Endothelial cell (in vitro differentiated cells): ENCODE data around the gene MAP3K7CL. TPM values are rescaled to one million over a fixed set of nuclear protein-coding genes. Genes with fewer than 3 reads are reported as not detected.

Experiments
- DNase-seq: peaks from one replicate; pipeline ENCODE4 v3.0.0; 2021; ENCODE audit warnings: low spot score
- H3K27ac Mint-ChIP-seq: one replicate; pipeline ENCODE4 v1.8.0; 2021; ENCODE audit warnings: mixed read lengths, inconsistent platforms; ENCODE audit not compliant: unreplicated experiment
- H3K27me3 Mint-ChIP-seq: one replicate; pipeline ENCODE4 v1.8.0; 2021; ENCODE audit warnings: mild to moderate bottlenecking, moderate library complexity, mixed read lengths, inconsistent platforms; ENCODE audit not compliant: unreplicated experiment
- H3K36me3 Mint-ChIP-seq: one replicate; pipeline ENCODE4 v1.8.0; 2021; ENCODE audit warnings: mild to moderate bottlenecking, low read depth, mixed read lengths, inconsistent platforms; ENCODE audit not compliant: unreplicated experiment
- H3K4me1 Mint-ChIP-seq: one replicate; pipeline ENCODE4 v1.8.0; 2021; ENCODE audit warnings: mild to moderate bottlenecking, mixed read lengths, inconsistent platforms; ENCODE audit not compliant: unreplicated experiment
- H3K4me3 Mint-ChIP-seq: one replicate; pipeline ENCODE4 v1.8.0; 2021; ENCODE audit warnings: mild to moderate bottlenecking, mixed read lengths, inconsistent platforms; ENCODE audit not compliant: unreplicated experiment
- H3K9me3 Mint-ChIP-seq: one replicate; pipeline ENCODE4 v1.8.0; 2021; ENCODE audit warnings: mixed read lengths, inconsistent platforms; ENCODE audit not compliant: unreplicated experiment
- CTCF ChIP-seq: fragments of 200-600 bp; sonication (generic); IDR thresholded peaks from one replicate; pipeline ENCODE4 v1.5.0; 2021; ENCODE audit warnings: antibody characterized with exemption; ENCODE audit not compliant: unreplicated experiment
- long read RNA-seq: library from polyadenylated mRNA; unstranded; transcript quantifications from one replicate; pipeline ENCODE4 v2.0.0, GENCODE V29; 2020; ENCODE audit not compliant: unreplicated experiment
- total RNA-seq: library from RNA; stranded (reverse); fragmentation: NEBNext Ultra II Directional; extraction: Animal tissue kit (Norgen Biotek cat#: 25700); gene quantifications from one replicate; pipeline ENCODE4 v1.2.1, GENCODE V29; 2021; ENCODE audit not compliant: unreplicated experiment

The MAP3K7CL gene
- 1.0 TPM for total RNA-seq
- long read RNA-seq, result 0 reads

- Mint-ChIP-seq H3K36me3 (no peaks in the 10 kb centered on the region), H3K4me1 (no peaks in the 10 kb centered on the region), H3K9me3 (no peaks in the 10 kb centered on the region), H3K27ac (no peak within 1 kb of the TSS), H3K4me3 (no peak within 1 kb of the TSS), H3K27me3 (peaks cover 3% of the 10 kb centered on the region)
- no peak for DNase-seq
- TF ChIP-seq CTCF, result no peak
These were observed at the start of gene MAP3K7CL for GRCh38 chr21:29130270-29130969. Gene MAP3K7CL (plus strand): TSS chr21:29130644. CDS start chr21:29133345, 2,701 bp downstream.

GRCh38 chr21:29082046-29082815 lies 48.2 kb upstream of the MAP3K7CL start:
- H3K9me3 Mint-ChIP-seq, result no peaks in the 10 kb centered on the region
- H3K4me1 Mint-ChIP-seq, result peaks cover 7% of the 10 kb centered on the region
- no peak overlapping the region for H3K4me3 Mint-ChIP-seq
- H3K27me3 Mint-ChIP-seq, result no peaks in the 10 kb centered on the region
- no peak overlapping the region for H3K27ac Mint-ChIP-seq
- no peak for DNase-seq
- H3K36me3 Mint-ChIP-seq, result no peaks in the 10 kb centered on the region
- no peak for TF ChIP-seq CTCF

GRCh38 chr21:29083306-29083705 lies 47.1 kb upstream of the MAP3K7CL start:
- Mint-ChIP-seq H3K36me3 (no peaks in the 10 kb centered on the region), H3K27me3 (no peaks in the 10 kb centered on the region), H3K4me3 (no peak overlapping the region), H3K4me1 (peaks cover 7% of the 10 kb centered on the region), H3K27ac (no peak overlapping the region), H3K9me3 (no peaks in the 10 kb centered on the region)
- no peak for DNase-seq
- TF ChIP-seq CTCF, result no peak

GRCh38 chr21:29084372-29084771 lies 46.1 kb upstream of the MAP3K7CL start:
- H3K9me3 Mint-ChIP-seq, result no peaks in the 10 kb centered on the region
- peaks cover 5% of the 10 kb centered on the region for H3K4me1 Mint-ChIP-seq
- H3K4me3 Mint-ChIP-seq, result no peak overlapping the region
- no peaks in the 10 kb centered on the region for H3K36me3 Mint-ChIP-seq
- TF ChIP-seq CTCF, result no peak
- no peak for DNase-seq
- no peaks in the 10 kb centered on the region for H3K27me3 Mint-ChIP-seq
- H3K27ac Mint-ChIP-seq, result no peak overlapping the region
